ENCODE measurements around the gene TEKT4.
A peak's percentile ranks its signal among the peaks of the same experiment; 100 is the strongest.
"Not testable (repeated sequence)": the region's sequence is repeated elsewhere in the genome, so short reads cannot be mapped to it uniquely, and the experiment has no call there.

Gene TEKT4, protein sequence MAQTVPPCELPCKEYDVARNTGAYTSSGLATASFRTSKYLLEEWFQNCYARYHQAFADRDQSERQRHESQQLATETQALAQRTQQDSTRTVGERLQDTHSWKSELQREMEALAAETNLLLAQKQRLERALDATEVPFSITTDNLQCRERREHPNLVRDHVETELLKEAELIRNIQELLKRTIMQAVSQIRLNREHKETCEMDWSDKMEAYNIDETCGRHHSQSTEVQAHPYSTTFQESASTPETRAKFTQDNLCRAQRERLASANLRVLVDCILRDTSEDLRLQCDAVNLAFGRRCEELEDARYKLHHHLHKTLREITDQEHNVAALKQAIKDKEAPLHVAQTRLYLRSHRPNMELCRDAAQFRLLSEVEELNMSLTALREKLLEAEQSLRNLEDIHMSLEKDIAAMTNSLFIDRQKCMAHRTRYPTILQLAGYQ

GRCh38 chr2:94871226-94872087 lies at the start of gene TEKT4:
Gene TEKT4 (plus strand): TSS chr2:94871430. CDS start chr2:94871580, 150 bp downstream.
- DNase-seq (ENCODE audit: low read depth) = no peak
- H3K4me3 ChIP-seq (ENCODE audit: low read depth, low read length) = no peak within 1 kb of the TSS
- TF ChIP-seq, protein P1, sequence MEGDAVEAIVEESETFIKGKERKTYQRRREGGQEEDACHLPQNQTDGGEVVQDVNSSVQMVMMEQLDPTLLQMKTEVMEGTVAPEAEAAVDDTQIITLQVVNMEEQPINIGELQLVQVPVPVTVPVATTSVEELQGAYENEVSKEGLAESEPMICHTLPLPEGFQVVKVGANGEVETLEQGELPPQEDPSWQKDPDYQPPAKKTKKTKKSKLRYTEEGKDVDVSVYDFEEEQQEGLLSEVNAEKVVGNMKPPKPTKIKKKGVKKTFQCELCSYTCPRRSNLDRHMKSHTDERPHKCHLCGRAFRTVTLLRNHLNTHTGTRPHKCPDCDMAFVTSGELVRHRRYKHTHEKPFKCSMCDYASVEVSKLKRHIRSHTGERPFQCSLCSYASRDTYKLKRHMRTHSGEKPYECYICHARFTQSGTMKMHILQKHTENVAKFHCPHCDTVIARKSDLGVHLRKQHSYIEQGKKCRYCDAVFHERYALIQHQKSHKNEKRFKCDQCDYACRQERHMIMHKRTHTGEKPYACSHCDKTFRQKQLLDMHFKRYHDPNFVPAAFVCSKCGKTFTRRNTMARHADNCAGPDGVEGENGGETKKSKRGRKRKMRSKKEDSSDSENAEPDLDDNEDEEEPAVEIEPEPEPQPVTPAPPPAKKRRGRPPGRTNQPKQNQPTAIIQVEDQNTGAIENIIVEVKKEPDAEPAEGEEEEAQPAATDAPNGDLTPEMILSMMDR (IDR thresholded peaks at IDR 0.05; ENCODE audit: control insufficient read depth, extremely low read depth, insufficient read depth) = no peak

DNA sequence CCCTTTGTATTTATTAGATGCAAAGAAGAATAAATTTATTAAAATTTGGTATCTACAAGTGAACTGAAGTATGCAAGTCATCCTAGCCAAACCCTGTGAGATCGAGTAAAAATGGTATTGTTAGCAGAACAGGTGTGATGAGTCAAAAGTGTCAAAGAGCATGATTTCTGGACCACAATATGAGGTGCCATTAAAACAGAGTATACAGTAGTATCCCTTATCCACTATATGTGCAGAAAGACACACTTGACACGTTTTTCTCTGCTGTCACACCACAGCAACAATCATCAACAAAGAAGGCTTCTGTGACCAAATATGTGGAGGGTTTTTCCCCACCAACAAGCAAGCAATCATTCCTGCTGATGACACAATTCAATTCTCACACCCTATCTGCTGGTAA lies 32.0 kb upstream of the TEKT4 start:
- DNase-seq (ENCODE audit: low read depth); H3K4me3 ChIP-seq (ENCODE audit: low read depth, low read length): not testable (repeated sequence)

DNA sequence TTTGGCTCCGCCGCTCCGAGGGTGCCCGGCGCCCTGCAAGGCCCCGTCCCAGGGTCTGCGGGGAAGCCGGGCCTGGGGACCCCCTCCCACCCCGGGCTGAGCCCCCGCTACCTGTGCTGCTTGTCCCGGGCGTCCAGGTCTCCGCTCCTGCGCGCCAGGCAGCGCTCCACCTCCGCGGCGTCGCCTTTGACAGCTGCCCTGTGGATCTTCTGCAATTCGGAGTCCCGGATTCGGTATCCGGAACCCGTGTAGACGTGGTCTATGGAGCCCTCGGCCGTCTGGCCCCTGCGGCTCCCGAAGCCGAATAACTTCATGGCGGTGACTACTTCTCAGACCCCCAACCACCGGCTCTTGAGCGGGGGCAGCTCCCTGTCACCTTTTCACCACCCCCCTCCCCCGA lies 14.4 kb upstream of the TEKT4 start:
- H3K4me3 ChIP-seq (ENCODE audit: low read depth, low read length) = peak overlapping the region; percentile 32

GRCh38 chr2:94857367-94858162 lies 13.7 kb upstream of the TEKT4 start:
- DNase-seq (ENCODE audit: low read depth) = peak; percentile 30
- TF ChIP-seq, protein P1 (IDR thresholded peaks at IDR 0.05; ENCODE audit: control insufficient read depth, extremely low read depth, insufficient read depth) = peak; percentile 48
- peak overlapping the region; percentile 32 for H3K4me3 ChIP-seq (ENCODE audit: low read depth, low read length)

More for the DNA sequence above, 14.4 kb upstream of the TEKT4 start:
- DNase-seq (ENCODE audit: low read depth) = not testable (repeated sequence)

GRCh38 chr2:94858163-94858888 lies 12.9 kb upstream of the TEKT4 start:
- H3K4me3 ChIP-seq (ENCODE audit: low read depth, low read length); DNase-seq (ENCODE audit: low read depth): not testable (repeated sequence)

DNA sequence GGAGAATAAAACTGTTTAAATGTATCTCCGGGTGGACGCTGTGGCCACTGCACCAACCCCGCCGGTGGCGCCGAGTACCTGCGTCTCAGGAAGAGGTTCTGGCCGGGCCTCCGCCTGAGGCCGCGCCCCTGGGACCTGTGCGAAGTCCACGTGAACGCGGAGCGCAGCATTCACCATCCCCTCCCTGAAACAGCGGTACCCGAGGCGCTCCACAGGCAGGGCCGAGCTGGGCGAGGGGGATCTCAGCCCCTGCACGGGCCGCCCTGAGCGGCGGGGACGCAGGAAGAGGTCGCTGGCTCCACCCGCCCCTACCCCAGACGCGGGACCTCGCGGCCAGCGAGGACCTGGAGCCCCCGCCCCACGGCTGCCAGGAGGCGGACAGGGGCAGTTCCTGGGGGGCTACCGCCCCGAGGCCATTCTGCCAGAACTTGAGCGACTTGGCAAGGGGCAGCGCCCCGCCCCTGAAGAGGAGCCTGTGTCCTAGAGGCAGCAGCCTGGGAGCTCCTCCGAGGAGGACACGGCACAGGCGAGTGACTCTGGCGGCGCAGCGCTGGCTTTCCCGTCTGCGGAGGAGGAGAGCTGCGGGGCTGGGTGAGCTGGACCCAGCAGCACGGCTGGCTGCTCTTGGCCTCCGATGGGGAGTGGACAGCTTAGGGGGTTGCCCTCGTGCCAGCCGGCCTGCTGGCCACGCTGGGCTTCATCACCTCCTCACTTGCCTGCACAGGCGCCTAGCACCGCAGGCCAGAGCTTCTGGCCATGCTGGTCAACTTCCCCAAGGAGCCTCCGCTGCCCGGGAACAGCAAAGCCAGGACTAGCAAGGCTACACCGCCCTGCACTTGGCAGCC lies 9.7 kb upstream of the TEKT4 start:
- TF ChIP-seq, protein P1 (IDR thresholded peaks at IDR 0.05; ENCODE audit: control insufficient read depth, extremely low read depth, insufficient read depth) = no peak
- no peak overlapping the region for H3K4me3 ChIP-seq (ENCODE audit: low read depth, low read length)
- no peak for DNase-seq (ENCODE audit: low read depth)

DNA sequence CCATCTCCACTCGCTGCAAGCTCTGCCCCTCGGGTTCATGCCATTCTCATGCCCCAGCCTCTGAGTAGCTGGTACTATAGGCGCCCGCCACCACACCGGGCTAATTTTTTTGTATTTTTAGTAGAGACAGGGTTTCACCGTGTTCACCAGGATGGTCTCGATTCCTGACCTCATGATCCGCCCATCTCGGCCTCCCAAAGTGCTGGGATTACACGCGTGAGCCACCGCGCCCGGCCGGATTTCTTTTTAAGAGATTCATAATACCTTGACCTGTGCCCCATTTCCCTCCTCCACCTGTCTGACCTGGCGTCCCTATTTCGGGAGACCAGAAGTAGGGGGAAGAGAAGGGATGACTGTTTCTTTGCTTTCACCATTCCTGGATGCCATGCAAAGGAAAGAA lies 8.3 kb upstream of the TEKT4 start:
- not testable (repeated sequence) for H3K4me3 ChIP-seq (ENCODE audit: low read depth, low read length); DNase-seq (ENCODE audit: low read depth)

- DNase-seq (ENCODE audit: low read depth) = no peak
- TF ChIP-seq, protein P1 (IDR thresholded peaks at IDR 0.05; ENCODE audit: control insufficient read depth, extremely low read depth, insufficient read depth) = no peak
- H3K4me3 ChIP-seq (ENCODE audit: low read depth, low read length) = no peak overlapping the region
These were observed 2.1 kb upstream of the TEKT4 start for GRCh38 chr2:94869131-94869530.
